Tongue (tissue), 2 donors: ENCODE measurements around the gene POU3F1. TPM values are rescaled to one million over a fixed set of nuclear protein-coding genes. Genes with fewer than 3 reads are reported as not detected.

Experiments used
- DNase-seq: peaks from one replicate; pipeline ENCODE4 v3.0.0-alpha.2; 2015
- total RNA-seq: library from RNA; depleted of rRNA; stranded (reverse); fragments of >200 nt; gene quantifications from one replicate; pipeline ENCODE4 v1.2.3, GENCODE V29; 2014

POU3F1 gene
- total RNA-seq, 1 donor from 2014 or later, result 1.5 TPM

DNA sequence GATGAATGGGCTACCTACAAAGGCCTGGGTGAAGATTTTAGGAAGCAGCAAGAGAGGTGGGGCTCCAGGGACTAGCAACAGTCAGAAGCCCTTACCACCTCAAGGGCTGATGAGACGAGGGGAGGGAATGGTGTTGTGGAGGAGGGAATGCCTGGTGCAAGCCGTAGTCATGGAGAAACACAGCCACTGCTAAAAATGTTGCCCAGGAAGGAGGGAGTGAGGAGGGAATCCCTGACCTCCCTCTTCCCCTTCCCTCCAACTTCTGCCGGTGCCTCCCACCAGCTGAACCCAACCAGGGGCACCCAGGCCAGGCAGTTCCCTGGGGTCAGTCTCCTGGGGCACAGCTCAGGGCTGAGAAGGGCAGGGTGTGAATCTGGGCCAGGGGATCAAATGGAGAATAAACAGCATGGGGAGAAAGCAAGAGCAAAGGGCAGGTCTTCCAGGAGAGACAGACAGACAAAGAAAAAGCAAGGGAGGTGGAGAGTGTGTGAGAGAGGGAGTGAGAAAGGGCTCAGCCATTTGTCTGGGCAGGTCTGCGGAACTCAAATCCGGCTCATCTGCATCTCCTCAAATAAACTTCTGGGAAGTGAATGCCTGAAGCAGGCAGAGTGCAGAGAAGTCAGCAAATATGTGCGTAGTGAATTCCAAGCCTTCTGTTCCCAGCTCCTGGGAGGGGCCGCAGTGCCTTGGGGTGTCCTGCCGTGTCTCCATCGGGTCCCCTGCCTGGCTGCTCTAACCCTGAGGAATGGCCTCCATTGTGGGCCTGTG, 27.1 kb upstream of the POU3F1 start:
- DNase-seq, result no peak

DNA sequence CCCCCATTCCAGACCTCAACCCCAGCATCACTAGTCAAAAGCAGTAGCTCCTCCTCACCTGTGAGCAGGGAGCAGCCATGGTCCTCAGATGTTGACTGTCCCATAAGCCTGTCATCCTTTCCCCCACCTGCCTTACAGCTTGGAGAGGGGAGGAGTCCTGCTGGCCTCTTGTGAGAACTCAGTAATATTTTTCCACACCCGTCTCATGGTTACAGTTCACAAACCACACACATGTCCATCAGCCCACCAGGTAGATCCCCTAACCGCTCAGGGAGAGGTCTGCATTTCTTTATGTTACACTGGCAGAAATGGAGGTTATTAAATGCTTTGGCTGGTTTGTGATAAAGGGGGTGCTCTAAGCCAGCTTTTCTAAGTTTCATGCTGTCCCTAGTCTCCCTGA, 26.3 kb upstream of the POU3F1 start:
- no peak for DNase-seq

DNA sequence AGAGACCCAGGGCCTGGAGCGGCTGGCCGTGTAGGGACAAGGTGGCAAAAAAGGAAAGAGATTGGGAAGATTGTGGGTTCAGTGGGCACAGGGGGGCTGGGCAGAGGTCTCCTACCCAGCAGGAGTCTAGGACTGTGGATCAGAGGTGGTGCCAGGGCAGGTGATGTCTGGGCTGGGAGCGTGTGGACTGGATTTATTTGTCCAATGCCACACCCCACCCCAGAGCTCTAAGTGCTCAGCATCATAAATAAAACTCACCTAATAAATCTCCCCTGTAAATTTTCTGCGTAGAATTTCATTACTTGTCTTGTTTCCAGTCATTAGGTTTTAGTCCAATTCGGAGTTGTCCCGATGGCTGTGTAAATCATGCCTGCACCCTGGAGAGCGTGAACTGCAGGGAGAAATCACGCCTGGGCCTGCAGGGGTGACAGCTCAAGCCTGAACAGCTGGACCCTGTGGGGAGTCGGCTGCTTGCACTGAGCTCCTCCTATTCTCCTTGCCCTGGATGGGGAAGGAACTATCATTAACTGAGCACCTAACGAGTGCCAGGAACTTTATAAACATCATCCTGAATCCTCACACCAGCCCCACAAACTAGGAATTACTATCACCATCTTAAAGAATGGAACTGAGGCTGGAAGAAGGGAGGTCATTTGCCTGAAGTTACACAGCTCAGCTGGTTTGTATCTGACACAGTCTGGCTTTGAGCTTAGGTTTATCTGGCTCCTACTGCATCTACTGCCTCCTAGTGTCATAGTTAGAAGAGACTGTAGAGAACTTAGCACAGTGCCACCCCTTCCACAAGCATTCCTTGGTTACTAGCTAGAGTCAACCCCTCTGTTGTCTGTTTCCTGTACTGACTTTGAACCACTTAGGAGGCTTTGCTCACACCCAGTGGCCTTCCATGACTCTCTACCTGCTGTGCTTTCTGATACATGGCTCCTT, 25.0 kb upstream of the POU3F1 start:
- no peak for DNase-seq

DNA sequence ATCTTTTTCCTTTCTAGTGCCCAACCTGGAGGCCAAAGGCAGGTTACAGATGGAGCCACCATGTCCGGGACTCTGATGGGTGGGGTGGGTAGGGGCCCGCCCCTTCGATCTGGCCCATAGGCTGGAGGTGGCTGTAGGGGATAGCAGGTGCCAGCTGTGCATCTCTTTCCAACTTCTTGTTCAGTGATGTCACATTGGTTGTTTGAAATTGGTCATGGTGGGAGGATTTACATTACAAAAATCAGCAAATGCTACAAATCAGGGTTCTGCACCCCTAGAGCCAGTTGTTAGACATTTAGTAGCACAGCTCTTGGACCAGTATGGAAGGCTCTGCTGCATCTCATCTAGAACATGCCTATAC, 22.4 kb upstream of the POU3F1 start:
- DNase-seq, result no peak

DNA sequence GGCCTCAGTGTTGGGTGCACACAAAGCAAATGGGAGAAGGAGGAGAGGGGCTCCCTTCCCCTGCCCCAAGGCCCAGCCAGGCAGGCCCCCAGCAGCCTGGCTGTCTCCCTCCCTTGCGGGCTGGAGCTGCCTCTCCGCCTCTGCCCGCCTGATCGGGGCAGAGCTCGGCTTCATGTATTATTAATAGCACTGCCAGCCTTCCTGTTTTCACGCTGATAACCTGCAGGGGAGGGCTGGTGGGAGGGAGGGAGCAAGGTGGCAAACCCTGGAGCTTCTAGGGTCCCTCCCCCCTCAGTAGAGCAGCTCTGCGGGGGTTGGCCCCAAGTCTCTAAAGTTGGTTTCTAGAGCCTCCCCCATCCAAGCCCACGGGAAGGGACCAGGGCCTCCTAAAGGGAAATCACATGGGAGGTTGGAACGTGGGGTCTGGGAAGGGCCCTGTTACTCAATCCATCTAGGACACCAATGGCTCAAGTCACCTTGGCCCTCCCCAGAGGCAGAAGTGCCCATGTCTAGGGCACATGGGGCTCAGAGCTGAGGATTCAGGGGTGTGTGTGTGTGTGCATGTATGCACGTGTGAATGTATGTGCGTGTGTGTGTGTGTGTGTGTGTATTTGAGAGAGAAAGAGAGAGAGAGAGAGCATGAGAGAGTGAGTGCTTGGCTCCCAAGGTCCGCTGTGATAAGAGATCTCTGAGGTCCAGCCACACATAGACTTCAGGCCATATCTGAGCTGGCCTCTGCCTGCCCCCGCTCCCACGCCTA, 21.8 kb upstream of the POU3F1 start:
- DNase-seq, result no peak

DNA sequence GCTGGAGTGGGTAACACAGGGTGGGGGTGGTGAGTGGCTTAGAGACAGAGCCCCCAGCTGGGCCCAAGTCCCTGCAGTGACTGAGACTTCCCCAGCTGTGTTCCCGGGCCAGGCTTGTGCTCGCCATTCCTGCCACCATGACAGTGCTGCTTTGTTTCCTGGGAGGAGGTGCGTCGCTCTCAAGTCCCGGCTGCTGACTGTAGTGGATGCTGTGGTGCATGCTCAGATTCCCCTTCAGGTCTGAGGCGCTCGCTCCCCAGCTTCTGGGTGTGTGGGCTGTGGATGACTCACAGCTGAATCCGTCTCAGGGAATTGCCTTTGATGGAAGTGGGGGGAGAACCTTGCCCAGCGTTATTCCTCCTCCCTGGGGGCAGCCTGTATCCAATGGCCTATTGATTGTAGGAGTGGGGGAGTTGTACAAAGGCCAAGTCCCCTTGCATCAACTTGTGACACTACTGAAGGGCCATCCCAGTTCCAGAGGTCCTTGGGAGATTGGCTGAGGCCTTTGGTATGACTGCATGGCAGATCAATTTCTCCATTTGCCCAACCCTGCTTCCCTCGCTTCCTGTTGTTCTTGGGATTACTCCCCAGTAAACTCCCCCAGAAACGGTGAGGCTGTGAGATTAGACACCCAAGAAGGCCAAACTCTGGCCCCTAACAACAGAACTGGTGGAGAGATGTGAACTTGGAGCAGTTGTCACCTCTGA, 17.8 kb upstream of the POU3F1 start:
- DNase-seq, result no peak

DNA sequence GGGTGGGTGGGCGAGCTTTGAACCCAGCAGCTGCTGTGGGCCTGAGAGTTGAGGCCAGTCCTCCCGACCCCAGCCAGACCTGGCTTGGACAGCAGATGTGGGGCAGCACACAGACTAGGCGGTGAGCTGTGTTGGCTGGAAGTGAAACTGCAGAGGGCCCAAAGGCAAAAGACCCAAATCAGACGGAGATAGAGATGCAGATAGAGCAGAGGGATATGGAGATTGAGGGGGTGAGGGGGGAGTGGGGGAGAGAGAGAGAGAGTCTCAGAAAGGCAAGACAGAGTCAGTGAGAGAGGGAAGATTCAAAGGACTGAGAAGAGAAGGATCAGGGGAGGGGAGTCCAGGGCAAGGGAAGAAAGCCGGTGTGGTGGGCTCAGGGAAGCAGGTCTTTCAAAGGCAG, 17.0 kb upstream of the POU3F1 start:
- no peak for DNase-seq

DNA sequence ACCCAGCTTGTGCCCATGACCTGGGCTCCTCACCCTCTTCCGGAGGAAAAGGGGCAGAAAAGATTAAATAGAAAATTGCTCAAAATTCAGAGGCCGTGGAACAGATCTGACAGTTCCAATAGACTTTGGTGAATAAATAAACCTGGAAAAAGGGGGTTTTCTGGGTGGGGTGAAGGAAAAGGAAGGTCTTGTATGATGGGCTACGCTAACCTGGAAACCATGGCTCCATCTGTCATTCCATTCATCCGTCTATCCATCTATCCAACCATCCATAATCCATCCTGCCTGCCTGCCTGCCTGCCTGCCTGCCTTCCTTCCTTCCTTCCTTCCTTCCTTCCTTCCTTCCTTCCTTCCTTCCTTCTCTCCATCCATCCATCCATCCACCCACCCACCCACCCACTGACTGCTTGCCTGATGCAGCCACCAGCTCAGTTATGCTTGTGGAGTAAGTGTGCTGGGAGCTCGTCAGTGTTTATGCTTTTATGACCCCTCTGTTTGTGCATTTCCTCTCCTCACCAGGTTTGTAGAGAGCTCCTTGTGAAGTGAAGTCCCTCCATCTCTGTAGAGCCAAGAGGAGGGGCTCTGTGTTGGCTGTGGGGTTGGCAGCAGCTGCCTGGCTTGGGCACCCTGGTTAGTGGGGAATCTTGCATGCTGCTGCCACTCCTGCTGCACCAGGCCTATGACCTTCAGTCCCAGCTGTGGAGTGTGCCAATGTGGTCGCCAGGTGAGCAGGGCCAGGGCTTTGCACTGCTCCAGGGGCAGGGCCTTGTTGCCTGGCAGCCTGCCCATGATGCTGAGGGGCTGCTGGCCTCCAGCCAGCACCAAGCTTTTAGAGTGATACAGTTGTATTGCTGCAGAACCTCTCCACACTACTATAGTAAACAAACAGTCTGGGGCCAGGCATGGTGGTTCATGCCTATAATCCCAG, 16.0 kb upstream of the POU3F1 start:
- no peak for DNase-seq

DNA sequence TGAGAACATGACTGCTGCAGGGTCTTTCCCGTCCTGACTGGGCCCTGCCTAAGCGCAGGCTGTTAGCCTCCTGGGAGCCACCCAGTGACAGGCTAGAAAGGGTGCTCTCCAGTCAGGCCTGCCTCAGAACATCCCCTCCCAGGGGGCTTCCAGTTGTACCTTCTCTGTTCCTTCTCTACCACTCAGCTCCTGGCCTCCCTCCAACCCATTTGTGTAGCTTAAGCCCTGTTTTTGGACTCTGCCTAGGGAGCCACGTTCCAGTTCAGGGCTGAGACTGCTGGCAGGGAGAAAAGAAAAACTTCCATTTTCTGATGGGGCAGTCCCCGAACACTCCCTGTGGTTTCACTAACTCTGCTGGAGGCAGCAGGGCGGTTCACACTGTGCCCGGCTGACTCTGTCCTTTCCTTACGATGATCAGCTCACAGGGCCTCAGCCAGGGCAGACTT, 15.3 kb upstream of the POU3F1 start:
- DNase-seq, result no peak

DNA sequence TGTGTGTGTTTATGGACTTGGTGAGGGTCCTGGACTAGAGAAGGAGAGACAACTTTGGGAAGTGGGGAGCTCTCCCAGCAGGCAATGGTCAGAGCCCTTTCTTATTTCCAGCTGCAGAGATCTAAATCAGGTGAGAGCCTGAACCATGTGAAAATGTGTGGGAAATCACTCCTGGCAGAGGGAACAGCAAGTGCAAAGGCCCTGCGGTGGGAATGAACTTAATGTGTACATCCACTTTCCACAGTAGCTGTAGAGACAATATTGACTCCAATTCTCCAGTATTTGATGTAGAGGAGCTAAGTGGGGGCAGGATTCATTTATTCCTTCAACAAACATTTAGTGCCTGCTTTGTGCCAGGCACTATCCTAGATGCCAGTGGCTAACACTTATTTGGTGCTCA, 14.7 kb upstream of the POU3F1 start:
- DNase-seq, result no peak

DNA sequence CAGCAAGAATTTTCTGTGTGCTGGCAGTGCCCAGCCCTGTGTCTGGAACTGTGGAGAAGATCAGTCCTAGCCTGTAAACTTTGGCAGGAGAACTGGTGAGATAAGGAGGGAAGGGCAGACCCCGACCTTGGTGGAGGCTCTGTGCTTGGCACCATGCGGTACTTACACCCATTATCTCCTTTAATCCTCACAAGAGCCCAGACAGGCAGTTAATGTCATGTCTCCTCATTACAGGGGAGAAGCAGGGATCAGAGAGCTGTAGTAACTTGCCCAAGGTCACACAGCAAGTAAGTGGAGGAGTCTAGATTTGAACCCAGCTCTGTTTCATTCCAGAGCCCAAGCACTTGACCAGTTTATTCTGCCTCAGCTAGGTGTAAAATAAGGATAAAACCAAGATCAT, 13.9 kb upstream of the POU3F1 start:
- no peak for DNase-seq

DNA sequence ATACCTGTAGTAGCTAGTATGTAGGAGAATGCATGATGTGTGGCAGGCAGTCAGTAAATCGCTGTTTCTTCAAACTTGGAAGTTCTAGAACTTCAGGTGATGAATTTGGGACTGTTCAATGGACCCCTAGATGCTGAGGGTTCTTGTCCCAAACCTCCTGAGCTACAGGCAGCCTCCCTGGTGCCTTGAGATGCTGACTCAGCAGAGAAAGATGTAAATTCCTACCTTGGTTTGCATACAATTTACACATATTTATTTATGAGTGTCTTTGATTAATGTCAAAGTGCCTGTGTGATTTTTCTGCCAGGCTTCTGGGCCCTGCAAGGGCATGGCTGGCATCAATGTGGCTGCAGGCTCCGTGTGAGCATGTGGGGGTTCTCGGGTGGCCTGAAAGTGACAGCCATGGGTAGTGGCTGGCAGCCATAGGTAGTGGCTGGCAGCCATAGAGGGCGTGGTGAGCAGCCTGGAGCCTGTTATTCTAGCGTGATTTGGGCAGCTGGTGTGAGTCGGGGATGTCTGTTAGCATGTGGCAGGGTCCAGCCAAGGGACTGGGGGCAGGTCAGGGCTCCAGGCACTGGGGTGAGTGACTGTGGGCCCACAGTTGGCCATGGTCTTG, 13.2 kb upstream of the POU3F1 start:
- peak; percentile 70 for DNase-seq

DNA sequence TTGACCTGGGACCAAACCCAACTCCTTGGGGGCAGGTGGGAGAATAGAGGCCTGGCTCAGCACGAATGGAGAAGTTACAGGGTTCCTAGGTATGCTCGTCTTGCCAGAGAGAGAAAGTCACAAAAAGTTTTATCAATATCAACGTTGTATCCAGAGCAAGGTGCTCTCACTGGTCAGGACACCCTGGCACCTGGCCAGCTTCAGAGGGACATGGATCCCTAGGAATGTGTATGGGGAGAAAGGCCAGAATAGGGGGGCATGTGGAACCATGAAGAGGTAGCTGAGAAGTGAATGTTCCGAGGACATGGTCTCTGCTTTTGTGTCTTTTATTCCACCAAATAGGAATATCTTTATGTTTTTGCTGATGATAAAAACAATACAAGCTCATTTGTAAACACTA, 9.4 kb upstream of the POU3F1 start:
- no peak for DNase-seq

DNA sequence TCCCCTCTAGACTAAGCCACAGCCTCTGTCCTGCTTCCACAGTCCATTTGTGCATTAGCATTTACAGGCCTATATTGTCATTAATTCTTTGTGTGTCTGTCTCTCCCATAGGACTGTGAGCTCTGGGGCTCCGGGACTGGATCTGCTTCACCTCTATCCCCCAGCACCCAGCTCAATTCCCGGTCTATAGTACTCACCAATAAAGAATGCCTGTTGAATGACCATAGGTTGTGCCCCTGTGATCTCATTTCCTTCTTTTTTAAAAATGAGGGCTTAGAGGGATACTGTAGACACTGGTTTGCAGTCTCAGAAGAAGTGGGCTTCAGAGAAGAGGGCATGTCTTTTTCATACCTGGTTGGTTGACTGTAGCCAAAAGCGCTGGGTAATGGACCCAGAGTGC, 8.8 kb upstream of the POU3F1 start:
- DNase-seq, result no peak

DNA sequence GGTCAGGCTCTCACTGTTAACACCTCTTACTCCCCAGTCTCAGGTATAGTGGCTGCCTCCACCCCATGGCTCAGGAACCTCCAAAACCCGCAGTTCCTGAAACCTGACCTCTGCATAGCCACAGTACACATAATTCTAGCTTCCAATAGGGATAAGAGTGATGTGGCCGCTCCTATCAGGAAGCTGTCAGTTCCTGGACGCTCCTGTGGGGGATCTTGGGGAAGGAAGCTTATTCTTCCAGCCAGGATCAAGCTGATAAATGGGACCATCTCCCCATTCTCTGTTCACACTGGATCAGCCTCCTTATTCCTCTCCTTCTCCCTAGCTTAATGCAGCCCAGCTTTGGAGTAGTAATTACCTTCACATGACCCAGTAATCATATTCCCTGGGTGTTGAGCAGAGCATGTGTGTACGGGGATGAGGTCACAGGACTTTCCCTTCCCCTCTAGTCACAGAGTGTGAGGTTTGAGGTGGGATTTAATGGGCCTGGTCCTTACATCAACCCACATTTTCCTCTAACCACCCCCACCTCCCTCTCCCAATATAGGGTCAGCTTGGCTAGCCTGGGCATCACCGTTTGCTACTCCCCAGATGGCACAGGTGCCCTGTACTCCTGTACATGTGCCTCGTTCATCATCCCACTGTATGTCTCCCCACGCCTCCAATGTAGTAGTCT, 7.0 kb upstream of the POU3F1 start:
- no peak for DNase-seq

DNA sequence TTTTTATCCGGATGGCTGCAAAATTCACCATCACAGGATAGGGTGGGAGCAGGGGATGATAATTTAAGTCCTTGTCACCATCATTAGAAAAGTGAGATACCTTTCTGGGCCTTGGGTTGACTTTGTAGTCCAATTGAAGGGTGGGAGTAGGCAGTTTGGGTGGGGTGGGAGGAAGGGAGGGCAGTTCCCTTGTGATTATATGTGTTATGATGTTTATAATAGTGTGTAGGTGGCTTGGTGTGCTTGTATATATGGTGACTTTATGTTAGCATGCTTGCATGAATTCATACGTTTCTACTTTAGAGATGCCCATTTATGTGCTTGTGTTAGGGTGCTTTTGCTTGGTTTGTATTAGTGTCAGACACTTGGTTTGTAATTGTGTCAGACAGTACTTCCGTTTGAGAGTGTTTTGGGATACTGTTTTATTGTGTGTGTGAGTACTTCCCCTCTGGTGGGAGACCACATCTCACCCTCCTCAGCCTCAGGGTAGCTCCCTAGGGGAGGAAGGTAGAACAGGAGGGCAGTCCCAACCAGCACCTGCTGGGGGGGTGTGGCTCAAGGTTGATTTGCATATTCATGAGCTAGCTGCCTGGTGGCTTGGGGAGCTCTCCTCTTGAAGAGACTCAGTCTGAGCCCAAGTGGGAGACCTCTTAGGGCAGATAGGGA, 6.3 kb upstream of the POU3F1 start:
- DNase-seq, result no peak

DNA sequence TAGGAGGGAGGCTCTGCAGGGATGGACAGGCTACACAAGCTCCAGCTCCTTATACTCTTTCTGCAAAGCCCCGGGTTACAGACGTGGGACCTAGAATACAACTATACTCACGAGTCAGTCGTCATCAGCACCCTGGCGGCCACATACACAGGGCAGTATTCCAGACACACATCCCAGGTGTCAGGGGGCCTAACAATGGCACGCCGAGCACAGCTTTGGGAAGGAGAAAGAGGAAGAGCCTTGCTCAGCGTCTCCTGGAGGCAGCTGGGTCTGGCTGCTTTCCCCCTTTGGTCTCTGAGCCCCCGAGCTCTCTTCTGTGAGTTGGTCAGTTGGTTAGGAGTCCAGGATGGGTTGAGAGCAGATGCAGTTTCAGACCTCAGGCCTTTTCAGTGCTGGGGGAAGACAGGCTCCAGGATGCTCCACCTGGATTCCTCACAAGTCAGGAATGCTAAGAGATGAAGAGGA, 4.5 kb upstream of the POU3F1 start:
- no peak for DNase-seq

DNA sequence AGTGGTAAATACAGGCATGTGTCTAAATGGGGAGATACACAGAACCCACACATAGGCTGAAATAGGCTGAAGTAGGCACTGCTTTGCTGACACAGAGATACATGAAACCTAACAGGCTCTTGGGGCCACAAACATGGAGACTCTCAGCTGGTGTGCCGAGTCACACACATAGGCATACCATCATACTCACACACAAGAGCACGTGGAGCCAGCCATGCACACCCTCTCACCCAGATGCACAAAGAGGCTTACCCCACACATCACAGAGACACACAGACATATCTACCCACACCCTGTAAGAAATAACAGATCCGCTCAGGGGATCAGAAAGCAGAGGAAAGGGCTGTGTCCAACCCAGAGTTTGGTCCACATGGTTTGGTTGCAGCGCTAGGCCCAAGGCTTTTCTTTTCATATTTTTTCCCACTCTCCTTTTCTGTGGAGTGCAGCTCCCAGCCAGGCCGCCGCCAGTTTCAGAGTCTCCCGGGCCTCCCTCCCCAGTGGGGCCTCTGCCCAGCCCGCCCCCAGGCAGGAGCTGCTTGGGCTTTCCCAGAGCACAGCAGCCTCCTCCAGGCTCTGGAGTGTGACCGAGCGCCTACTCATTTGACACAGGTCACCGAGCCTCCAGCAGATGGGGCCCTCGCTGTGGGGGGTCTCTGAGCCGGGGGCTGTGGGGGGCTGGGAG, 3.9 kb upstream of the POU3F1 start:
- DNase-seq, result peak; percentile 8
